Measurements from ENCODE around the gene FLT4.
A peak's percentile ranks its signal among the peaks of the same experiment; 100 is the strongest.

FLT4 gene

GRCh38 chr5:180607861-180608571 is 41.4 kb downstream of the FLT4 start:
- DNase-seq (ENCODE audit: low read depth in 2 of 2) = no peak

- DNase-seq (ENCODE audit: low read depth in 2 of 2) = no peak
Measured at GRCh38 chr5:180606215-180606785, 43.1 kb downstream of the FLT4 start.

DNA sequence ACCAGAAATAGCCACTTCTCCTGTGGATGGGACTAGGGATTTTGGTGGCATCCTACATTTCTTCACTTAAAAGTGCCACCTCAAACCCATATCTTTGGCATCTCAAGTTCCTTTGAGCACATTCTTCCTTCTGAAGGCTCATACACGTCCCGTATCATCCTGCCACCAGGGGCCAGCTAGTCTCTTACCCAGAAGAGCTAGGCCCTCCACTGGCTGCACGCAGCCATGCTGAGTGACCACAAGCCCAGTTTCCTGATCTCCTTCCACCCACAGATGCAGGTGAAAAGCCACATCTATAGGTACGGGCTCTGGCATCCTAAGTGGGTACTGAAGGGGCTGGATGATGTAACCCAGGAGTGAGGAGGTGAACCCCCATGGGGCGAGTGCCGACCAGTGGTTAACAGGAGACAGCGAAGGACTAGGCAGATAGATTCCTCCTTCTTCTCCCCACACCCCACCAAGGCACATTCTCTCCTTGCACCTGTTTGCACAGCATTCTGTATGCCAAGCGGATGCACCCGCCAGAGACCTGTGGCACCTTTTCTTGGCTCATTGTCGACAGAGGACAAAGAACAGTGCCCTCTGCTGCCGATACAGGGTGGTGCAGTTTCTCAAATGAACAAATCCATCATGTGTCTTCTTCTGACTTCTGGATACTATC is 43.7 kb downstream of the FLT4 start:
- peak; percentile 60 to 62 for DNase-seq (ENCODE audit: low read depth in 2 of 2)

GRCh38 chr5:180604271-180604670 is 45.1 kb downstream of the FLT4 start:
- DNase-seq (ENCODE audit: low read depth in 2 of 2) = no peak

DNA sequence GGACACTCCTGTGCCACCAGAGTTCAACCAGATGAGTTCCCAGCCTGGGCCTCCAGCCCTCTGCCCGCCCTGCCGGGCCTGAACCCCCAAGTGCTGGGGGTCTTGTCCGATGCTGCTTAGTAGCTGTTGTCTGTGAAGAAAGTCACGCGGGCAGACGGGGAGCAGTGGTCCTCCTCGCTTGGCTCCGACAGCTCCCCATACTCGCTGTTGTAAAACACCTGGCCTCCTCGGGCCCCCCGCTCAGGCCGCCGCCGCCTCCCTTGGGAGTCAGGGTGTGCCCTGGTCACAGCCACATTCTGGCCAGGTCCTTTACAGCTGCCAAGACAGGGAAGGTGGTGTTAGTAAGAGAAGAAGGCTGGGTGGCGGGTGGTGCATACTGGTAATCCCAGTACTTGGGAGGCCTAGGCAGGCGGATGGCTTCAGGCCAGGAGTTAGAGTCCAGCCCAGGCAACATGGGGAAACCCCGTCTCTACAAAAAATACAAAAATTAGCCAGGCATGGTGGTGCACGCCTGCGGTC is 46.3 kb downstream of the FLT4 start:
- DNase-seq (ENCODE audit: low read depth in 2 of 2) = no peak

GRCh38 chr5:180602481-180603075 is 46.8 kb downstream of the FLT4 start:
- DNase-seq (ENCODE audit: low read depth in 2 of 2) = no peak

- no peak for DNase-seq (ENCODE audit: low read depth in 2 of 2)
Measured at GRCh38 chr5:180601591-180602480, 47.6 kb downstream of the FLT4 start.

DNA sequence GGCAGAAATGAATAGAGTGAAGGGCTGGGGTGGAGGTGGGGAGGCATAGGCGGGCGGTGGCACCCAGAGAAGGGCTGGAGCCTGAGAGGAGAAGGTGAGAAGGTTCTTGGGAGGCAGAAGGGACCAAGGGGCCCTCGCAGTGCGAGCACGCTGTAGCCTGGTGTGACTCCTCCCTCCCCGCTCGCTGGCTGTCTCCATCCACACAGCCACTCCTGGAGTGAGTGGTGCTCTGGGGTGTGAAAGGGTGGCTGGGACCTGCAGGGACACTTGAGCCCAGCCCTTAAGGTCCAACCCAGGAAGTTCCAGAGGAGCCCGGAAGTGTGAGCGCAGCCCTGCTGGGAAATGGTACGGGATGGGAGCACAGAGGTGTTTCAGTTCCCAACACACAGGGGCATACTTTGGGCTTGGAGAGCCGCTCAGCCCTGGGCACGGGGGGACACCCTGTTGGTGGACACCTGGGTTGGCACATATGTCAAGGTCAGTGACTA is 48.8 kb downstream of the FLT4 start:
- DNase-seq (ENCODE audit: low read depth in 2 of 2) = no peak

- DNase-seq (ENCODE audit: low read depth in 2 of 2) = no peak
Measured at GRCh38 chr5:180599981-180600553, 49.3 kb downstream of the FLT4 start.

DNA sequence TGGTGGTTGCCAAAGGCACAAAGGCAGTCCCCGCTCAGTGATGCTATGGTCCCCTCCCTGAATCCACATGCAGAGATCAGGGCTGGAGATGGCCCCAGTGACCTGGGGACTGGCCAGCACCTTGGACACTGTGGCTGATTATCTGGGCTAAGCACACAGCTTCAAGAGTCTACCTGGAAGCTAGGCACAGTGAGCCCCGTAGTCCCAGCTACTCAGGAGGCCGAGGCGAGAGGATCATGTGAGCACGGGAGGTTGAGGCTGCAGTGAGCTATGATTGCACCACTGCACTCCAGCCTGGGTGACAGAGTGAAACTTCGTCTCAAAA is 49.8 kb downstream of the FLT4 start:
- no peak for DNase-seq (ENCODE audit: low read depth in 2 of 2)

DNA sequence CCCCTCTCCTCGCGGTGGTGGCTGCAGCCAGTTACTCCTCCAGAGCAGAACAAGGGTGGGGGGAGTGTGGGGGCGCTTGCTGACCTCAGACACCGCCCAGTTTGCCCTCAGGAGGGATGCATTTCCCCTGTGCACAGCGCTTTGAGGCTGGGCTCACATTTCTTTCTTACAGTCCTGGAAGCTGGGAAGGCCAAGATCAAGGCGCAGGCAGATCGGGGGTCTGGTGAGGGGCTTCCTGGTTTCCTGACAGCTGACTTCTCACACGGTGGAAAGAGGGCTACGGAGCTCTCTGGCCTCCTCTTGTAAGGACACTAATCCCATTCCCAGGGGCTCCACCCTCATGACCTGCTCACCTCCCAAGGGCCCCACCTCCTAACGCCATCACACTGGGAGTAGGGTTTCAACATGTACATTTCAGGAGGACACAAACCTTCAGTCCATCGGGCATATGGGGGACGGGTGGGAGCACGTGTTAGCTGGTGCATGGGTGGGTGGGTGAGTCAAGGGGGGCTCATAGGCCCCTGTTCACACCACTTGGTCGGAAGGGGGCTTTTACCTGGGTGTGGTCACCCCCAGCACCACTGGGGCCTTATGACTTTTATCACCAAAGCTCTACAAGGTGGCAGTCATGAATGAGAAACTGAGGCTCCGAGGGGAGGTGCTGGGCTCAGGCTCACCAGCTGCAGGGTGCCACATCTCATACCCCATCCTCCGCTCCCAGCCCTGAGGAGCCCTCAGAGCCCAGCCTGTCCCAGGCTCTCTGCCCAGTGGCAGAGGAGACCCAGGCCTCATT is 50.4 kb downstream of the FLT4 start:
- DNase-seq (ENCODE audit: low read depth in 2 of 2) = no peak

- no peak for DNase-seq (ENCODE audit: low read depth in 2 of 2)
Measured at GRCh38 chr5:180598316-180598701, 51.1 kb downstream of the FLT4 start.

- DNase-seq (ENCODE audit: low read depth in 2 of 2) = no peak
Measured at GRCh38 chr5:180596668-180597231, 52.6 kb downstream of the FLT4 start.

DNA sequence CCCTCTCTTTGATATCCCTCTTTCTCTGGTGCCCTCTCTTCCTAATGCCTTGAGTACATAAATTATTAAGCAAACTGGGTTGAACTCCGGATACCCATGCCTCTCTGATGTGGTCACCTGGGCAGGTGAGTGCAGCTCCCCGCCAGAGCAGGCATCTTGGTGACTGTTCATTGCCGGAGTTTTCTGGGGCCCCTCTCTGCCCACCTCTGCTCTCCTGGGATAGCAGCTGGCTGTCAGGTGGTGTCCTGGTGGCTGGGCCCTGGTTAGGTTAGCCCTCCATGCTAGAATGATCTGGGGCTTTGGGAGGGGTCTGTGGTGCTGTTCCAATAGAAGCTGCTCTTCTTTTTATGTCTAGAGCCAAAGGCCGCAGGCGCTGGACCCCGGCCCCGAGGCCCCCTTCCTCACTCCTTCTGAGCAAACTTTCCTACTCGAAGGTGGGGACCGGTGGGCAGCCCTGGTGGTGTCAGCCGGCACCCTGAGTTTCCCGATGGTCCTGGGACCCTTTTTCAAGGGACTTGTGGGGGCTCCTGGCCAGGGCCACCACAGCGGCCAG is 53.2 kb downstream of the FLT4 start:
- no peak for DNase-seq (ENCODE audit: low read depth in 2 of 2)

DNA sequence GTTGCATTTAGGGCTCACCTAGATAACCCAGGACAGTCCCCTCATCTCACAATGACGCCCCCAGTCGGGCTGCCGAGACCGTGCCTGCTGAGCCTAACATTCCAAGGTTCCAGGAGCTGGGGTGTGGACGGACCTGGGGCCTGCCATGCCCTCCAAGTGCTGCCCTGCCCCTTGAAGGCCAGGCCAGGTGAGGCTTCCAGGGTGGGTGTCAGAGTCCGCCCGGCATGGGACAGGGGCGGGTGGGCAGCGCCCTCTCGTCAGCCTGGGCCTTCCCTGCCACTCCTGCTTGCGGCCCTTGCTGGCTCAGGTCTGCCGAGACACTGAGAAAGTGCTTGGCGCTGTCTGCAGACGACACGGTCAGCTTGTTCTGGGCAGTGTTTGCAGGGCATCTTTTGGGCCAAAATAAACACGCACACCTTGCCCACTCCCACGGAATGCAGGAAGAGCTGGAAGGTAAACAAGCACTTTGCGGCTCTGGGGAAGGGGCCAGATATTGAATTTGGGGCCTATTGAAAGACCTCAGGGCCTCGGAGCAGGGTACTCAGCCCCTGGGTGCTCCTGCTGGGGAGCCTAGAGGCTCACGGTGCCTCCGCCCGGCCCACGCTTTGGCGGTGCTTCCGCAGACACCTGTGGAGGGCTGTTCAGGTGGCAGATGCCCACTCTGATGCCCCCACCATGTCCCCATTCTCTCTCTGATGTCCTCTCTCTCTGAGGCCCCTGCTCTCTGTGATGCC is 53.9 kb downstream of the FLT4 start:
- DNase-seq (ENCODE audit: low read depth in 2 of 2) = no peak

GRCh38 chr5:180595046-180595379 is 54.4 kb downstream of the FLT4 start:
- no peak for DNase-seq (ENCODE audit: low read depth in 2 of 2)

DNA sequence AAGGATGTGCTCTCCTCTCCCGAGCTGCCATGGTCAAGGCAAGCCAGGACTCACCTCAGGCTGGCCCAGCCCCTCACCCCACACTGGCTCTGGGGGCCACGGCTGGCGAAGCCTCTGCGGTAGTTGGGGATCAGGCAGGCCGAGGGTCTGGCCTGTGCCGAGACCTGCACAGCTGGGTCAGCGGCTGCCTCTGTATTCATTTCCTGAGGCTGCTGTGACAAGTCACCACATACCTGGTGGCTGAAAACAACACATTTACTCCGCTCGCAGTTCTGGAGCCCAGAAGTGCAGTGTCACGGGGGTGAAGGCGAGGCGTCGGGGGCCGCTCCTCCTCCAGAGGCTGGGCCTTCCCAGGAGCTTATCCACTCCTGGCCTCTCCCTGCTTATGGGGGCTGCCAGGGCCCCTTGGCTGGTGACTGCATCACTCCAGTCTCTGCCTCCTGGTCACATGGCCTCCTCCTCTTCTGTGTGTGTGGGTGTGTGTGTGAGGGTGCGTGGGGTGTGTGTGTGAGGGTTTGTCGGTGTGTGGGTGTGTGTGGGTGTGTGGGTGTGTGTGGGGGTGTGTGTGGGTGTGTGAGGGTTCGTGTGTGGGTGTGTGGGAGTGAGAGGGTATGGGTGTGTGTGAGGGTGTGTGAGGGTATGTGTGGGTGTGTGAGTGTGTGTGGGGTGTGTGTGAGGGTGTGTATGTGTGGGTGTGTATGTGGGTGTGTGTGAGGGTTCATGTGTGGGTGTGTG is 54.9 kb downstream of the FLT4 start:
- no peak for DNase-seq (ENCODE audit: low read depth in 2 of 2)

DNA sequence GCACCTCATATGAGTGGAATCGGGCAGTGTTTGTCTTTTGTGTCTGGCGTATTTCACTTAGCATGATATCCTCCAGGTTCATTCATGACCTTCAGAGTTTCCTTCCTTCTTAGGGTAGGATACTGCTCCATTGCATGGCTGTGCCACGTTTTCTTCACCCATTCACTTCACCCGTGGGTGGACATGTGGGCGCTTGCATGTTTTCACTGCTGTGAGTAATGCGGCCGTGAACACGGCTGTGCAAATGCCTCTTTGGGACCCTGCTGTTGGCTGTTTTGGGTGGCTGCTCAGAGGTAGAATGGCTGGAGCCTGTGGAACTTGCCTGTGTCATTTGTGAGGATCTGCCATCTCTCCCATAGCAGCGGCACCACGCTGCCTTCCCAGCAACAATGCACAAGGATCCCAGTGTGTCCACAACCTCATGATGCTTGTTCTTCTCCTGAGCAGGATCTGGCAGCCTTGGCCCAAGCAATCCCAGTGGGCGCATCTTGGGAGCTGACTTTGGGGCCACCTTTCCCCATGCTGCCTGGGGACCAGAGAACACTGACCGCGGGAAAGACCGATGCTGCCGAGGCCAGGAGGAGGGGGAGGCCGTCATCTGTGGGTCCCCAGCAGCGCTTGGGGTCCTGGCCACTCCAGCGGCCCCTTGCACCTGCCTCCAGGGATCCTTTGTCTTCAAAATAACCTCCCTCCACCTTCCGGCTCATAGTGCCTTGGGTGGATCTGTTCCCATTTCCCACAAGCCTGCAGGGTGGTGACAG is 55.8 kb downstream of the FLT4 start:
- no peak for DNase-seq (ENCODE audit: low read depth in 2 of 2)

All from activated CD4-positive, alpha-beta T cell treated with anti-CD3 and anti-CD28 coated beads for 24 hours (primary cell).